Esophagus muscularis mucosa (tissue), 4 donors: ENCODE results near the gene KRT9.

Experiments used
- CTCF ChIP-seq, 3 experiments: fragments of 200-600 bp in 2 of 3; fragments of 450-650 bp in 1 of 3; sonication (generic) in 2 of 3; IDR thresholded peaks; one replicate each; pipeline ENCODE4 v1.5.1; 2017 to 2019; ENCODE audit warnings: antibody characterized with exemption in 3 of 3, mild to moderate bottlenecking in 2 of 3, moderate library complexity in 1 of 3
- EP300 ChIP-seq: sonication (generic); formaldehyde crosslinking; IDR thresholded peaks from one replicate; pipeline ENCODE4 v1.6.1; 2017; ENCODE audit warnings: antibody characterized with exemption
- POLR2A ChIP-seq: fragments of 450-650 bp; IDR thresholded peaks from one replicate; pipeline ENCODE4 v1.6.1; 2017; ENCODE audit warnings: antibody characterized with exemption, moderate library complexity, mild to moderate bottlenecking, low read depth
- POLR2AphosphoS5 ChIP-seq, 2 donors: sonication (generic); formaldehyde crosslinking; IDR thresholded peaks; one replicate each; pipeline ENCODE4 v1.6.1; 2017; ENCODE audit warnings: antibody characterized with exemption in 2 of 2

DNA sequence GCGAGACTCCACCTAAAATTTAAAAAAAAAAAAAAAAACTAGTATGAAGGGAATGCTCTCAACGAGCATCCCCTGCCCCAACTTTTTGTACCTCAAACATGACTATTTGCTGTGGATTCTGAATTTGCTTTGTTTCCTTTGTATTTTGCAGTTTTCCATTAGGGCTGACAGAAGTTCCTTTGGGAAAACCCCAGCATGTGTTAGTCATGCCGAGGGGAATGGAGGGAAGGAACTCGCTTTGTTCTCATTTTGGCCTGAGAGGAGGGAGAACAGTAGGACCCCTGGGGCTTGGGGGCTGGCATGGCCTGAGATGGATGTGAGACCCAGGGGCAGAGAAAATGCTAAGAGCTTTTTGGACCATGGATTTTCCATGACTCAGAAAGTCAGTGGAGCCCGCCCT is 20.5 kb downstream of the KRT9 start:
- TF ChIP-seq POLR2AphosphoS5 (IDR thresholded peaks at IDR 0.05) (no peak), CTCF (IDR thresholded peaks at IDR 0.05) (no peak), EP300 (no peak), POLR2A (no peak)
